HG02588 (cell line): ENCODE measurements around the gene EIF2S2.

Experiments used
- ATAC-seq: cut with Tn5 transposase; IDR thresholded peaks from one replicate; pipeline ENCODE4 v1.9.1; 2021; ENCODE audit warnings: mild to moderate bottlenecking, moderate library complexity; ENCODE audit not compliant: unreplicated experiment

Gene EIF2S2

DNA sequence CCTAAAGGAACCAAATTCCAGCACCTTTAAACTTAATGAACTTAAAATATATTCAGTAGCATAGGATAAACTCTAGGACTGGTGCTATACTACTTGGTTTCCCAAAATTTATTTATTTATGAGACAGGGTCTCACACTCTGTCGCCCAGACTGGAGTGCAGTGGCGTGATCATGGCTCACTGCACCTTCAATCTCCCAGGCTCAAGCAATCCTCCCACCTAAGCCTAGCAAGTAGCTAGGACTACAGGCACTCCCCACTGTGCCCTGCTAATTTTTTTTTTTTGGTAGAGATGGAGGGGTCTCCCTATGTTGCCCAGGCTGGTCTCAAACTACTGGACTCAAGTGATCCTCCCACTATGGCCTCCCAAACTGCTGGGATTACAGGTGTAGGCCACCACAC, 21.4 kb downstream of the EIF2S2 start:
- ATAC-seq = no peak

- no peak for ATAC-seq
Measured at GRCh38 chr20:34089655-34090345, 22.2 kb downstream of the EIF2S2 start.

- no peak for ATAC-seq
Measured at GRCh38 chr20:34089175-34089479, 22.9 kb downstream of the EIF2S2 start.

- no peak for ATAC-seq
Measured at GRCh38 chr20:34088305-34089174, 23.5 kb downstream of the EIF2S2 start.

- no peak for ATAC-seq
Measured at GRCh38 chr20:34085544-34086040, 26.5 kb downstream of the EIF2S2 start.

- ATAC-seq = no peak
Measured at GRCh38 chr20:34084227-34084923, 27.7 kb downstream of the EIF2S2 start.

DNA sequence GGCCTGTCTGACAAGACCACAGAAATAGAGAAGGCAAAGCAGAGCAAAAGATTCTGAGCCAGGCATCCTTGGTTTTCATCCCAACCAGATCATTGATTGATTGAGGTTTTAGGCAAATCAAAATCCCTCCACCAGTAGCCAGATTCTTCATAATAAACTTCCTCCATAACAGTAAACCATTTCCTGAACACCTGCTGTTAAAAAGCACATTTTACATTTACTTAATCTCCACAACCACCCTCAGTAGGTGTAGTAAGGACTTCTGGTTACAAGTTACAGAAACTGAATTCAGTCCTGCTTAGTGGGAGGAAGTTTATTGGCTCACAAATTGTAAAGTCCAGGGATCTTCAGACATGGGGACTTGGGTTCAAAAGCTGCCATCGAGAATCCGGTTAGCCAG, 28.3 kb downstream of the EIF2S2 start:
- no peak for ATAC-seq

GRCh38 chr20:34083137-34083536, 28.9 kb downstream of the EIF2S2 start:
- ATAC-seq = no peak

- ATAC-seq = no peak
Measured at GRCh38 chr20:34082232-34082887, 29.7 kb downstream of the EIF2S2 start.

- no peak for ATAC-seq
Measured at GRCh38 chr20:34079818-34080217, 32.2 kb downstream of the EIF2S2 start.

DNA sequence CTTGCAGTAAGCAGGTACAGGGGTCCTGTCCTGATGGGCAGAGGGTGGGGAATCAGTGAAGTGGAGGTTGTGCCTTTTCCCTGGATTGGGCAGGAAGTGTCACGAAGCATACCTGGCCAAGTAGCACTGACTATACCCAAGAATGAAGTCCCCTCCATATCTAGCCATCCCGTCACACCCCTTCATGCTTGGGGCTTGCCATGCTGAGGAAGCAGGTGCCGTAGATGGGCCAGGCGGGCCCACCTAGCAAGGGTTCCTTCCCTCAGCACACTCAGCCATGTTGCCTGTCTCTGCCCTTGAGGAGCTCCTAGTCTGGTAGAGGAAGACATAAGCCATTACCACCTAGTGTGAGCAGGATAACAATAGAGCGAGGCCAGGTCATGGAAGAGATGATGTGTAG, 33.5 kb downstream of the EIF2S2 start:
- ATAC-seq = no peak

DNA sequence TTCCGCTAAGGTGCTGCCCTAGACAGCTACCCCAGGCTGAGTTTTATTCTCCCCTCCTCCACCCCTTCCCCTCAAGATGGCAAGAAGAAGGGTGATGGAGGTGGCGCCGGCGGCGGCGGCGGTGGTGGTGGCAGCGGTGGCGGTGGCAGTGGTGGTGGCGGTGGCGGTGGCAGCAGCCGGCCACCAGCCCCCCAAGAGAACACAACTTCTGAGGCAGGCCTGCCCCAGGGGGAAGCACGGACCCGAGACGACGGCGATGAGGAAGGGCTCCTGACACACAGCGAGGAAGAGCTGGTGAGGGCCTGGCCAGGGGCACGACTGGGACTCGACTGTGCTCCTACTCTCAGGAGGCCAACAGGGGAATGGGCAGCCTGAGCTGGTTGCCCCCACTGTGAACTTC, 35.1 kb downstream of the EIF2S2 start:
- no peak for ATAC-seq

DNA sequence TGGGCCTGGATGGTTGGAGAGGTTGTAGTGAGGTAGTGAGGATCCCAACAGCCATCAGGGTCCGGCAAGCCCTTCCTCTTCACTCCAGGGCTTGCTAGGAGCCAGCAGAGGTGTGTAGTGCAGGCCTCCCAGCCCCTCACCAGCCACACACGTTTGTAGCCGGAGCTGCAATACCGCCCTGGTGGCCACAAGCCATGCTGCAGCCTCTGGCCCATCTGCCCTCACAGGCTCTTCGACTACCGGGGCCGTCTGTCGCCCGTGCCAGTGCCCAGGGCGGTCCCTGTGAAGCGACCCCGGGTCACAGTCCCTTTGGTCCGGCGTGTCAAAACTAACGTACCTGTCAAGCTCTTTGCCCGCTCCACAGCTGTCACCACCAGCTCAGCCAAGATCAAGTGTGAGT, 36.4 kb downstream of the EIF2S2 start:
- no peak for ATAC-seq

GRCh38 chr20:34074101-34074760, 37.8 kb downstream of the EIF2S2 start:
- no peak for ATAC-seq

DNA sequence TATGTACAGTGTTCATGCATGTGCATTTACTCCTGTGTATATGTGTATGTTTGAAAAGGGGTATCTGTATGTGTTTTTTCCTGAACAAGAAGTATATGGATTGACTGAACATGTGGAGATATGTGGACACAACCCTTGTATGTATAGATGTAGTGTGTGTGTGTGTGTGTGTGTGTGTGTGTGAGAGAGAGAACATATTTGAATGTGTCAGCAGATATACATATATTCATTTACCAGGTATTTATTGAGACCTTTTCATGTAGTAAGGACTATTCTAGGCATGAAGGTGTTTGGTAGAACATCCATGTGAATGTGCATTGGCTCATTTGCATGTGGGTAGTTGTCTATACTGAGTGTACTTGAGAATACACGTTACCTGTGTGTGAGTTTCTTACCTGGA, 39.3 kb downstream of the EIF2S2 start:
- ATAC-seq = no peak

- no peak for ATAC-seq
Measured at GRCh38 chr20:34072076-34072475, 40.0 kb downstream of the EIF2S2 start.

DNA sequence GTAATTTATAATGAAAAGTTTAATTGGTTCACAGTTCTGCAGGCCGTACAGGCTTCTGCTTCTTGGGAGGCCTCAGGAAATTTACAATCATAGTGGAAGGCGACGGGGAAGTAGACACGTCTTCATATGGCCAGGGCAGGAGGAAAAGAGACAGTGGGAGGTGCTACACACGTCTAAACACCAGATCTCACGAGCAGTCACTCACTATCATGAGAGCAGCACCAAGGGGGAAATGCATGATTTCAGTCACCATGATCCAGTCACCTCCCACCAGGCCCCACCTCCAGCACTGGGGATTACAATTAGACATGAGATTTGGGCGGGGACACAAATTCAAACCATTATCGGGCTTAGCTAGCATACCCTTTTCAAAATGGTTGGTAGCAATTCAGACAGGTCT, 41.2 kb downstream of the EIF2S2 start:
- ATAC-seq = no peak

DNA sequence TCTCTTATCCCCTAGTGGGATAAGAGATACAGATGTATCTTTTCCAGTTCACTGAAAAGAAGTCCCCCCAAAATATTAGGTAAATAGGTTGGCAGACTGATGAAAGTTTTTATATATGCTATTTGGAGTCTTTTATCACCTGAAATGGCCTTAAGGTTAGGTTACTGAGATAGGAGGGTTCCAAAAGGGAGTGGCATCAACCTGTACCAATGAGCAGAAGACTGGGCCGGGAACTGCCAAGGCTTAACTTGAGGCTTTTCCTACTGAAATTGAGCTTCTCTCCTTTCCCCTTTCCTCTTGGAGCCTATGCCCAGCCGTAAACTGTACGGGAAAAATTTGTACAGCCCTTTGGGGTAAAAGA, 42.0 kb downstream of the EIF2S2 start:
- ATAC-seq = no peak

- ATAC-seq = no peak
Measured at GRCh38 chr20:34069341-34070078, 42.5 kb downstream of the EIF2S2 start.

DNA sequence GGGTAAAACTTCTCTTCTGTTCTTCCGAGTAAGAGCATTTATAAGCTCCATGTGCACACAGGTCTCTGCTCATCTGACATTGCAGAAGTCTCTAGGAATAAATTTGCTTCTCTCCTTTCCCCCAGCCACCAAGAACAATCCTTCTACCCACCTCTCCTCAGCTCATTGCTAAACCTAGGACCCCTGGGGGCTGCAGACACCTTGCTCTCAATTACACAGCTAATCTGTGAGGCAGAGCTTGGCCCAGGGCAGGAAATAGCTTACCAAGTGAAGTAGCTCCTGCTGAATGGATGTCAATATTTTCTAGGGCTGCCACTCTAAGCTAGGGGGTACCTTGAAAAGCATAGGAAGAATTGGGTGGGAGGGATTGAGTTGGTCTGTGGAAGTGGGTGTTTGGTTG, 44.0 kb downstream of the EIF2S2 start:
- ATAC-seq = no peak
